HG02870 (cell line): ENCODE results near the gene ALDH1A3.
A peak's percentile ranks its signal among the peaks of the same experiment; 100 is the strongest.

Experiments used
- ATAC-seq: cut with Tn5 transposase; IDR thresholded peaks from one replicate; pipeline ENCODE4 v1.9.1; 2021; ENCODE audit warnings: mild to moderate bottlenecking, moderate library complexity; ENCODE audit not compliant: unreplicated experiment

ALDH1A3 gene

GRCh38 chr15:100923076-100923475, 43.4 kb downstream of the ALDH1A3 start:
- ATAC-seq: no peak

GRCh38 chr15:100923902-100924301, 44.3 kb downstream of the ALDH1A3 start:
- ATAC-seq: no peak

- ATAC-seq: no peak
These were observed 44.8 kb downstream of the ALDH1A3 start for GRCh38 chr15:100924436-100924835.

- no peak for ATAC-seq
These were observed 45.8 kb downstream of the ALDH1A3 start for GRCh38 chr15:100925480-100925879.

- no peak for ATAC-seq
These were observed 46.6 kb downstream of the ALDH1A3 start for GRCh38 chr15:100926258-100926657.

GRCh38 chr15:100926971-100927756, 47.5 kb downstream of the ALDH1A3 start:
- no peak for ATAC-seq

GRCh38 chr15:100928632-100929280, 49.1 kb downstream of the ALDH1A3 start:
- no peak for ATAC-seq

- ATAC-seq: peak; percentile 27
These were observed 50.0 kb downstream of the ALDH1A3 start for GRCh38 chr15:100929641-100930042.

GRCh38 chr15:100930306-100930848, 50.7 kb downstream of the ALDH1A3 start:
- ATAC-seq: no peak

GRCh38 chr15:100931143-100931890, 51.7 kb downstream of the ALDH1A3 start:
- ATAC-seq: peak; percentile 60

GRCh38 chr15:100932676-100933348, 53.2 kb downstream of the ALDH1A3 start:
- ATAC-seq: no peak

- ATAC-seq: no peak
These were observed 54.5 kb downstream of the ALDH1A3 start for GRCh38 chr15:100934166-100934565.

GRCh38 chr15:100934726-100935125, 55.1 kb downstream of the ALDH1A3 start:
- ATAC-seq: no peak

- no peak for ATAC-seq
These were observed 57.5 kb downstream of the ALDH1A3 start for GRCh38 chr15:100937171-100937570.

GRCh38 chr15:100939791-100940190, 60.2 kb downstream of the ALDH1A3 start:
- ATAC-seq: no peak

GRCh38 chr15:100940767-100941379, 61.2 kb downstream of the ALDH1A3 start:
- peak; percentile 83 for ATAC-seq

- peak; percentile 41 for ATAC-seq
These were observed 61.9 kb downstream of the ALDH1A3 start for GRCh38 chr15:100941536-100941935.

GRCh38 chr15:100942656-100943425, 63.2 kb downstream of the ALDH1A3 start:
- ATAC-seq: no peak

- no peak for ATAC-seq
These were observed 64.7 kb downstream of the ALDH1A3 start for GRCh38 chr15:100944244-100944895.
